Panc1 (cell line): ENCODE data around the gene MTO1. TPM values are rescaled to one million over a fixed set of nuclear protein-coding genes. Genes with fewer than 3 reads are reported as not detected.

Source experiments
- ATAC-seq: fragments of 200-7000 bp; cut with Tn5 transposase; 2 replicates; pipeline ENCODE4 v1.9.1; 2020; ENCODE audit warnings: mild to moderate bottlenecking, moderate library complexity
- BruUV-seq: library from RNA; stranded (reverse); fragments of 400-500 nt; replicated peaks from 2 replicates; lab custom pipeline; 2021; lab: Mats Ljungman, UMichigan
- CTCF ChIA-PET: fragments of 300-600 bp; sonication (Branson Sonifier 250); formaldehyde crosslinking; loops from one replicate; lab custom pipeline; 2022; ENCODE audit warnings: antibody characterized with exemption; lab: Charles Lee
- POLR2A ChIA-PET: fragments of 300-600 bp; sonication (Branson Sonifier 250); formaldehyde crosslinking; loops from one replicate; lab custom pipeline; 2022; ENCODE audit warnings: antibody characterized with exemption; lab: Charles Lee
- DNase-seq: peaks from one replicate; pipeline ENCODE4 v3.0.0-alpha.2; 2010; ENCODE audit warnings: low read depth, low spot score
- H3K27ac ChIP-seq: 2 replicates; pipeline ENCODE4 v1.5.1; 2011; ENCODE audit warnings: mild to moderate bottlenecking, low read length, inconsistent platforms
- H3K27me3 ChIP-seq: fragments of 200-500 bp; sonication (Bioruptor generic); 2 replicates; pipeline ENCODE4 v1.6.0; 2014; ENCODE audit warnings: low read length, inconsistent platforms; ENCODE audit not compliant: control insufficient read depth, insufficient read depth
- H3K36me3 ChIP-seq: fragments of 200-500 bp; sonication (Bioruptor generic); 2 replicates; pipeline ENCODE4 v1.5.1; 2014; ENCODE audit warnings: inconsistent platforms, mild to moderate bottlenecking, low read length, moderate library complexity; ENCODE audit not compliant: control insufficient read depth, insufficient read depth
- H3K4me1 ChIP-seq: 2 replicates; pipeline ENCODE4 v1.5.1; 2011; ENCODE audit warnings: inconsistent platforms, mild to moderate bottlenecking, low read length, moderate library complexity; ENCODE audit not compliant: control insufficient read depth, insufficient read depth
- H3K4me3 ChIP-seq, 2 experiments: 2 replicates each; pipeline ENCODE4 v1.5.1; 2011 to 2012; ENCODE audit warnings: low read depth in 2 of 2, low read length in 2 of 2, mild to moderate bottlenecking in 2 of 2, inconsistent platforms in 1 of 2, moderate library complexity in 1 of 2
- H3K9me3 ChIP-seq: fragments of 200-500 bp; sonication (Bioruptor generic); 2 replicates; pipeline ENCODE4 v1.5.1; 2014; ENCODE audit warnings: low read depth, mild to moderate bottlenecking, inconsistent platforms, low read length, moderate library complexity; ENCODE audit not compliant: control insufficient read depth, insufficient read depth
- CTCF ChIP-seq: fragments of 450-650 bp; IDR thresholded peaks from 2 replicates; pipeline ENCODE4 v1.5.1; 2017; ENCODE audit warnings: mild to moderate bottlenecking
- POLR2AphosphoS5 ChIP-seq: IDR thresholded peaks from 2 replicates; pipeline ENCODE4 v1.6.1; 2012; ENCODE audit warnings: mild to moderate bottlenecking, low read depth, low read length, moderate library complexity
- REST ChIP-seq, 2 experiments: IDR thresholded peaks; 2 replicates each; pipeline ENCODE4 v1.6.1; 2011 to 2012; ENCODE audit warnings: low read depth in 2 of 2, control low read depth in 1 of 2, low read length in 1 of 2, mild to moderate bottlenecking in 1 of 2, moderate library complexity in 1 of 2; ENCODE audit not compliant: insufficient read depth in 1 of 2
- SIN3A ChIP-seq: IDR thresholded peaks from 2 replicates; pipeline ENCODE4 v1.6.1; 2012; ENCODE audit warnings: low read depth, mild to moderate bottlenecking, low read length, moderate library complexity, borderline replicate concordance; ENCODE audit not compliant: insufficient read depth
- TCF7L2 ChIP-seq: IDR thresholded peaks from 2 replicates; pipeline ENCODE4 v1.6.1; 2011; ENCODE audit warnings: mild to moderate bottlenecking, low read depth, low read length, inconsistent platforms
- in situ Hi-C: cut with HindIII; loops from 2 replicates; pipeline ENCODE4 v1.10.0; 2016; ENCODE audit warnings: low sequenced_read_pairs, low pct_unique_long_range_greater_than_20kb
- intact Hi-C: fragments of 100-400 bp; cut with micrococcal nuclease; formaldehyde crosslinking; loops from one replicate; pipeline ENCODE4 v1.10.0; 2022; ENCODE audit not compliant: unreplicated experiment
- total RNA-seq: library from RNA; stranded (reverse); gene quantifications from one replicate; pipeline ENCODE4 v1.2.1, GENCODE V29; 2021; ENCODE audit not compliant: unreplicated experiment

Gene MTO1
- total RNA-seq, 1 experiment from 2014 or later: 57.9 TPM

- Histone ChIP-seq H3K9me3 (no peaks in the 10 kb centered on the region), H3K27ac (peak overlapping the region; percentile 99), H3K4me3 (peak overlapping the region; percentile 76 to 95), H3K4me1 (peaks cover 4% of the 10 kb centered on the region; the same call in 1 of the 2 replicates), H3K27me3 (no peaks in the 10 kb centered on the region), H3K36me3 (0 out of 2 replicates have a peak, but pooled peaks cover 2% of the 10 kb centered on the region)
- intact Hi-C loops: no loop called here
- ChIA-PET CTCF (no interaction called here), POLR2A (interaction anchor here (0.6 to 2.5 kb wide), 6 partner anchors 10 to 115 kb away, joined by 3 to 12 read pairs (median 6); partner anchors contain the start of gene MTO1)
- peak; percentile 23; the same call in 1 of the 2 replicates for TF ChIP-seq SIN3A
- TF ChIP-seq TCF7L2: 0 out of 2 replicates have a peak, but pooled peaks have one; percentile 12
- 0 out of 4 replicates have a peak, but pooled peaks of 1 of the 2 experiments have one; percentile 7 for TF ChIP-seq REST (IDR thresholded peaks at IDR 0.05; ENCODE audit: insufficient read depth in 1 of 2, low read depth in 2 of 2, low read length in 1 of 2)
- no peak for TF ChIP-seq POLR2AphosphoS5
- no peak; the same call in 1 of the 2 replicates for TF ChIP-seq CTCF
- peak; percentile 71 for ATAC-seq
- peak; percentile 54 for DNase-seq
- in situ Hi-C loops: no loop called here
- no TSS peak for BruUV-seq
Observed at GRCh38 chr6:73451223-73452106, 10.1 kb upstream of the MTO1 start.

- DNase-seq: peak; percentile 46
- peak within 1 kb of the TSS; percentile 99 for H3K27ac ChIP-seq
- peak; percentile 92 for ATAC-seq
- intact Hi-C loops: no loop called here
- BruUV-seq: TSS peak; percentile 77
- H3K4me3 ChIP-seq: peak within 1 kb of the TSS; percentile 76 to 95
- peaks cover 4% of the 10 kb centered on the region; the same call in 1 of the 2 replicates for H3K4me1 ChIP-seq
- H3K36me3 ChIP-seq: 0 out of 2 replicates have a peak, but pooled peaks cover 2% of the 10 kb centered on the region
- TF ChIP-seq REST (IDR thresholded peaks at IDR 0.05; ENCODE audit: insufficient read depth in 1 of 2, low read depth in 2 of 2, low read length in 1 of 2) (peak in 1 of 2 experiments; percentile 36; a peak in 1 of 4 replicates), CTCF (no peak), SIN3A (0 out of 2 replicates have a peak, but pooled peaks have one; percentile 61), POLR2AphosphoS5 (peak; percentile 94), TCF7L2 (no peak)
- no peaks in the 10 kb centered on the region for H3K9me3 ChIP-seq
- H3K27me3 ChIP-seq: no peaks in the 10 kb centered on the region
- in situ Hi-C loops: no loop called here
- POLR2A ChIA-PET: interaction anchor here (0.6 to 2.5 kb wide), 4 partner anchors 10 to 91 kb away, joined by 3 to 12 read pairs (median 6); partner anchors contain the start of gene MTO1
- CTCF ChIA-PET: no interaction called here
Observed at GRCh38 chr6:73452107-73452461, 9.5 kb upstream of the MTO1 start, which contains the start of gene CGAS. Gene CGAS (minus strand): TSS chr6:73452297. CDS start chr6:73452181, 116 bp downstream.
